GM12878 (cell line): ENCODE results near the gene RUNDC3A. TPM values are rescaled to one million over a fixed set of nuclear protein-coding genes. Genes with fewer than 3 reads are reported as not detected.

Experiments used
- ATF3 ChIP-seq: IDR thresholded peaks from 2 replicates; pipeline ENCODE4 v1.6.1; 2011; ENCODE audit warnings: low read depth, mild to moderate bottlenecking, low read length, moderate library complexity, borderline replicate concordance; ENCODE audit errors: extremely low read depth
- BMI1 ChIP-seq: fragments of 450-650 bp; IDR thresholded peaks from 2 replicates; pipeline ENCODE4 v1.6.1; 2016; ENCODE audit warnings: mild to moderate bottlenecking, moderate library complexity, borderline replicate concordance
- CBFB ChIP-seq: IDR thresholded peaks from 2 replicates; pipeline ENCODE4 v1.6.1; 2016; ENCODE audit warnings: antibody characterized with exemption, low read depth
- CEBPB ChIP-seq, 2 experiments: fragments of 150-350 bp in 1 of 2; IDR thresholded peaks; 2 replicates each; pipeline ENCODE4 v1.6.1; 2012 to 2014; ENCODE audit warnings: low read depth in 2 of 2, low read length in 2 of 2, borderline replicate concordance in 1 of 2, inconsistent platforms in 1 of 2
- CTCF ChIP-seq, 3 experiments: IDR thresholded peaks in 2 of 3; conservative IDR thresholded peaks in 1 of 3; 2 replicates each; pipeline ENCODE4 v1.5.1; 2011; ENCODE audit warnings: low read depth in 3 of 3, low read length in 3 of 3, mild to moderate bottlenecking in 3 of 3, control low read depth in 2 of 3, moderate library complexity in 2 of 3, inconsistent platforms in 1 of 3, mixed read lengths in 1 of 3; ENCODE audit not compliant: control insufficient read depth in 2 of 3, insufficient read depth in 1 of 3; ENCODE audit errors: extremely low read depth in 1 of 3
- DPF2 ChIP-seq: fragments of 450-650 bp; IDR thresholded peaks from 2 replicates; pipeline ENCODE4 v1.6.1; 2017; ENCODE audit warnings: mild to moderate bottlenecking
- ELK1 ChIP-seq: IDR thresholded peaks from 2 replicates; pipeline ENCODE4 v1.6.1; 2012; ENCODE audit warnings: low read depth, low read length, improper control_type of control experiment
- EZH2 ChIP-seq: IDR thresholded peaks from 2 replicates; pipeline ENCODE4 v1.6.1; 2012; ENCODE audit warnings: low read depth, mild to moderate bottlenecking, control low read depth, inconsistent platforms, low read length, borderline replicate concordance; ENCODE audit not compliant: control insufficient read depth
- HDAC2 ChIP-seq: fragments of 200-600 bp; sonication (generic); IDR thresholded peaks from 2 replicates; pipeline ENCODE4 v1.6.1; 2017
- IKZF1 ChIP-seq: fragments of 450-650 bp; conservative IDR thresholded peaks from 2 replicates; pipeline ENCODE4 v1.6.1; 2017; ENCODE audit warnings: antibody characterized with exemption, mild to moderate bottlenecking
- KLF5 ChIP-seq: fragments of 450-650 bp; IDR thresholded peaks from 2 replicates; pipeline ENCODE4 v1.6.1; 2014; ENCODE audit warnings: mild to moderate bottlenecking; ENCODE audit not compliant: partially characterized antibody
- MAX ChIP-seq: IDR thresholded peaks from 2 replicates; pipeline ENCODE4 v1.6.1; 2012; ENCODE audit warnings: low read depth, low read length, improper control_type of control experiment
- MTA3 ChIP-seq: IDR thresholded peaks from 2 replicates; pipeline ENCODE4 v1.6.1; 2012; ENCODE audit warnings: low read length, inconsistent platforms, borderline replicate concordance
- MXI1 ChIP-seq: fragments of 150-350 bp; IDR thresholded peaks from 2 replicates; pipeline ENCODE4 v1.6.1; 2011; ENCODE audit warnings: low read depth, mild to moderate bottlenecking, inconsistent platforms, low read length, improper control_type of control experiment
- NFIC ChIP-seq: IDR thresholded peaks from 2 replicates; pipeline ENCODE4 v1.6.1; 2012; ENCODE audit warnings: low read depth, mild to moderate bottlenecking, inconsistent platforms, low read length, moderate library complexity
- PAX8 ChIP-seq: fragments of 450-650 bp; IDR thresholded peaks from 2 replicates; pipeline ENCODE4 v1.6.1; 2017; ENCODE audit warnings: mild to moderate bottlenecking, moderate library complexity
- POU2F2 ChIP-seq: IDR thresholded peaks from 3 replicates; pipeline ENCODE4 v1.6.1; 2011; ENCODE audit warnings: low read depth, mild to moderate bottlenecking, low read length, borderline replicate concordance
- RAD21 ChIP-seq: IDR thresholded peaks from 2 replicates; pipeline ENCODE4 v1.6.1; 2011; ENCODE audit warnings: mild to moderate bottlenecking, low read depth, low read length, moderate library complexity; ENCODE audit not compliant: insufficient read depth
- RCOR1 ChIP-seq: conservative IDR thresholded peaks from 2 replicates; pipeline ENCODE4 v1.6.1; 2012; ENCODE audit warnings: low read depth, low read length, improper control_type of control experiment
- RELA ChIP-seq: fragments of 450-650 bp; IDR thresholded peaks from 2 replicates; pipeline ENCODE4 v1.8.0; 2014; ENCODE audit warnings: borderline replicate concordance; ENCODE audit not compliant: partially characterized antibody
- SREBF2 ChIP-seq: IDR thresholded peaks from 2 replicates; pipeline ENCODE4 v1.6.1; 2012; ENCODE audit warnings: mild to moderate bottlenecking, low read length
- STAT1 ChIP-seq: fragments of 450-650 bp; conservative IDR thresholded peaks from 2 replicates; pipeline ENCODE4 v1.6.1; 2014; ENCODE audit warnings: antibody characterized with exemption, mild to moderate bottlenecking
- TCF12 ChIP-seq: IDR thresholded peaks from 2 replicates; pipeline ENCODE4 v1.6.1; 2011; ENCODE audit warnings: low read depth, mild to moderate bottlenecking, low read length
- ZBTB4 ChIP-seq: fragments of 450-650 bp; formaldehyde crosslinking; IDR thresholded peaks from 2 replicates; pipeline ENCODE4 v1.4.0; 2022; ENCODE audit warnings: mild to moderate bottlenecking, moderate library complexity
- ZNF207 ChIP-seq: fragments of 450-650 bp; IDR thresholded peaks from 2 replicates; pipeline ENCODE4 v1.6.1; 2014; ENCODE audit warnings: antibody characterized with exemption, mild to moderate bottlenecking, borderline replicate concordance
- ZNF217 ChIP-seq: fragments of 450-650 bp; IDR thresholded peaks from 2 replicates; pipeline ENCODE4 v1.6.1; 2017; ENCODE audit warnings: antibody characterized with exemption, mild to moderate bottlenecking
- polyA plus RNA-seq, 11 experiments: library from polyadenylated mRNA; depleted of rRNA in 4 of 11; unstranded in 6 of 11; stranded (reverse) in 5 of 11; fragments of >200 nt; fragmentation: Nextera tagmentation in 4 of 11; fragmentation: Illumina TruSeq in 1 of 11; extraction: Ambion mirVana in 4 of 11; extraction: Trizol in 1 of 11; gene quantifications; 1 replicate in 1 of 11; 2 replicates in 10 of 11; pipeline versions ENCODE4 v1.2.1 to v1.2.3, GENCODE V29; 2011 to 2016; ENCODE audit warnings: inconsistent platforms in 2 of 11, missing spikeins in 2 of 11, low read depth in 1 of 11
- total RNA-seq, 4 experiments: library from RNA; depleted of rRNA in 3 of 4; stranded (reverse); fragments of >200 nt in 3 of 4; fragmentation: Illumina TruSeq in 1 of 4; extraction: Trizol in 1 of 4; gene quantifications; 2 replicates each; pipeline versions ENCODE4 v1.2.1 to v1.2.3, GENCODE V29; 2013 to 2021

RUNDC3A gene
- total and polyA plus RNA-seq, 10 of the 15 experiments (the other 5 are each of a cell fraction or from before 2014, with no cell fraction given), result 0.07 to 0.17 TPM; not detected in 8

GRCh38 chr17:44344939-44345453 is 36.6 kb downstream of the RUNDC3A start, which contains the start of gene GRN (continued):
- no peak for TF ChIP-seq CEBPB (IDR thresholded peaks at IDR 0.05; ENCODE audit: borderline replicate concordance in 1 of 2, low read depth in 2 of 2, low read length in 2 of 2)
- TF ChIP-seq STAT1, result no peak
- TF ChIP-seq MTA3, result no peak
- no peak for TF ChIP-seq CTCF (IDR thresholded peaks at IDR 0.05 in 2 of 3, conservative IDR thresholded peaks at IDR 0.05 in 1 of 3; ENCODE audit: control insufficient read depth in 2 of 3, extremely low read depth in 1 of 3, insufficient read depth in 1 of 3, low read depth in 3 of 3, low read length in 3 of 3)
- no peak for TF ChIP-seq EZH2
- TF ChIP-seq ATF3, result peak; percentile 94
- no peak for TF ChIP-seq ELK1
- TF ChIP-seq BMI1, result no peak
- no peak for TF ChIP-seq ZNF217
- TF ChIP-seq RCOR1, result no peak
- TF ChIP-seq NFIC, result peak; percentile 89
- TF ChIP-seq ZNF207, result no peak
- TF ChIP-seq MAX, result peak; percentile 71
- no peak for TF ChIP-seq PAX8
- no peak for TF ChIP-seq RELA
- TF ChIP-seq CBFB, result no peak
- no peak for TF ChIP-seq IKZF1
- TF ChIP-seq MXI1, result peak; percentile 45
- no peak for TF ChIP-seq DPF2
- TF ChIP-seq RAD21, result no peak
- no peak for TF ChIP-seq POU2F2
- TF ChIP-seq TCF12, result peak; percentile 68; the same call in 1 of the 2 replicates
- TF ChIP-seq HDAC2, result no peak
- TF ChIP-seq KLF5, result no peak
- no peak for TF ChIP-seq ZBTB4 (CRISPR knock-in tag)
- no peak for TF ChIP-seq SREBF2
